ENCODE data around the gene TMEM117.
"Not testable (repeated sequence)": the region's sequence is repeated elsewhere in the genome, so short reads cannot be mapped to it uniquely, and the experiment has no call there.

TMEM117 gene

GRCh38 chr12:44036875-44037443 is 201.1 kb downstream of the TMEM117 start:
- no peak for ATAC-seq
- TF ChIP-seq POU6F1 (CRISPR knock-in tag; IDR thresholded peaks at IDR 0.05; ENCODE audit: borderline replicate concordance, low read depth) (no peak), ZFP3 (CRISPR knock-in tag; IDR thresholded peaks at IDR 0.05) (no peak), ZNF8 (CRISPR knock-in tag; IDR thresholded peaks at IDR 0.05) (no peak), ESRRG (CRISPR knock-in tag; IDR thresholded peaks at IDR 0.05) (no peak), CSDC2 (CRISPR knock-in tag; IDR thresholded peaks at IDR 0.05) (no peak), SNAI2 (CRISPR knock-in tag; IDR thresholded peaks at IDR 0.05) (no peak)

- TF ChIP-seq GLIS3 (CRISPR knock-in tag; IDR thresholded peaks at IDR 0.05) (no peak), BACH2 (CRISPR knock-in tag; IDR thresholded peaks at IDR 0.05; ENCODE audit: borderline replicate concordance) (no peak), ESRRG (CRISPR knock-in tag; IDR thresholded peaks at IDR 0.05) (no peak), TOX (CRISPR knock-in tag; IDR thresholded peaks at IDR 0.05; ENCODE audit: borderline replicate concordance) (no peak), PPARA (CRISPR knock-in tag; IDR thresholded peaks at IDR 0.05; ENCODE audit: borderline replicate concordance) (no peak), TSHZ2 (CRISPR knock-in tag; IDR thresholded peaks at IDR 0.05) (no peak), ZFP30 (CRISPR knock-in tag; IDR thresholded peaks at IDR 0.05) (no peak), POU6F1 (CRISPR knock-in tag; IDR thresholded peaks at IDR 0.05; ENCODE audit: borderline replicate concordance, low read depth) (no peak), CREB5 (CRISPR knock-in tag; IDR thresholded peaks at IDR 0.05; ENCODE audit: low read depth) (no peak), TCF4 (CRISPR knock-in tag; IDR thresholded peaks at IDR 0.05; ENCODE audit: borderline replicate concordance) (no peak), ISL1 (CRISPR knock-in tag; IDR thresholded peaks at IDR 0.05) (no peak), ZC3H10 (CRISPR knock-in tag; IDR thresholded peaks at IDR 0.05) (no peak)
- no peak for ATAC-seq
Observed at GRCh38 chr12:44038411-44038810, 202.5 kb downstream of the TMEM117 start.

- not testable (repeated sequence) for ATAC-seq
Observed at GRCh38 chr12:44044491-44044890, 208.6 kb downstream of the TMEM117 start.

GRCh38 chr12:44046732-44047417 is 211.0 kb downstream of the TMEM117 start:
- ATAC-seq, result no peak
- TF ChIP-seq ISL1 (CRISPR knock-in tag; IDR thresholded peaks at IDR 0.05) (no peak), TSHZ2 (CRISPR knock-in tag; IDR thresholded peaks at IDR 0.05) (no peak), PATZ1 (CRISPR knock-in tag; IDR thresholded peaks at IDR 0.05; ENCODE audit: borderline replicate concordance) (no peak), TOX (CRISPR knock-in tag; IDR thresholded peaks at IDR 0.05; ENCODE audit: borderline replicate concordance) (no peak)

All from SK-N-SH treated with all-trans-retinoic acid at 6 μM for 48 hours (cell line).